PFSK-1 (cell line): ENCODE data around the gene LRRC74B.

Experiments
- FOXP2 ChIP-seq: optimal IDR thresholded peaks from 2 replicates; pipeline ENCODE3; 2011; ENCODE audit warnings: borderline replicate concordance, control low read depth, inconsistent platforms; ENCODE audit not compliant: insufficient read depth; ENCODE audit errors: extremely low read length, extremely low read depth
- POLR2AphosphoS5 ChIP-seq: IDR thresholded peaks from 2 replicates; pipeline ENCODE4 v1.6.1; 2012; ENCODE audit warnings: low read depth, mild to moderate bottlenecking, control low read depth, low read length, moderate library complexity
- REST ChIP-seq, 2 experiments: IDR thresholded peaks; 2 replicates each; pipeline versions ENCODE4 v1.6.1 to v1.8.0; 2011 to 2012; ENCODE audit warnings: low read depth in 2 of 2, low read length in 2 of 2, control low read depth in 1 of 2, inconsistent platforms in 1 of 2, mild to moderate bottlenecking in 1 of 2, moderate library complexity in 1 of 2; ENCODE audit not compliant: insufficient read depth in 1 of 2
- SIN3A ChIP-seq: IDR thresholded peaks from 2 replicates; pipeline ENCODE4 v1.6.1; 2012; ENCODE audit warnings: mild to moderate bottlenecking, low read length, moderate library complexity, borderline replicate concordance; ENCODE audit not compliant: insufficient read depth
- TAF1 ChIP-seq: IDR thresholded peaks from 2 replicates; pipeline ENCODE4 v1.6.1; 2012; ENCODE audit warnings: low read length, control low read depth, borderline replicate concordance; ENCODE audit not compliant: insufficient read depth

Gene LRRC74B

GRCh38 chr22:21032037-21032867, 13.5 kb upstream of the LRRC74B start, which contains the start of gene SLC7A4:
TSS of gene SLC7A4 (minus strand) at chr22:21032561. CDS start at chr22:21031812, 749 bp downstream.
- TF ChIP-seq SIN3A, result no peak
- no peak for TF ChIP-seq POLR2AphosphoS5
- TF ChIP-seq REST (IDR thresholded peaks at IDR 0.05; ENCODE audit: insufficient read depth in 1 of 2, low read depth in 2 of 2, low read length in 2 of 2), result no peak
- TF ChIP-seq TAF1, result no peak
- no peak for TF ChIP-seq FOXP2

- TF ChIP-seq FOXP2 (no peak), POLR2AphosphoS5 (no peak), TAF1 (no peak), REST (IDR thresholded peaks at IDR 0.05; ENCODE audit: insufficient read depth in 1 of 2, low read depth in 2 of 2, low read length in 2 of 2) (no peak), SIN3A (no peak)
Observed at GRCh38 chr22:21032868-21033688, 12.7 kb upstream of the LRRC74B start.

- no peak for TF ChIP-seq POLR2AphosphoS5
- TF ChIP-seq REST (IDR thresholded peaks at IDR 0.05; ENCODE audit: insufficient read depth in 1 of 2, low read depth in 2 of 2, low read length in 2 of 2), result no peak
- no peak for TF ChIP-seq SIN3A
- TF ChIP-seq TAF1, result no peak
- TF ChIP-seq FOXP2, result no peak
Observed at GRCh38 chr22:21033895-21034294, 11.9 kb upstream of the LRRC74B start.

- TF ChIP-seq FOXP2 (no peak), REST (IDR thresholded peaks at IDR 0.05; ENCODE audit: insufficient read depth in 1 of 2, low read depth in 2 of 2, low read length in 2 of 2) (no peak), POLR2AphosphoS5 (no peak), SIN3A (no peak)
Observed at GRCh38 chr22:21034989-21035388, 10.8 kb upstream of the LRRC74B start.
